ENCODE measurements around the gene FCRL5.
A peak's percentile ranks its signal among the peaks of the same experiment; 100 is the strongest.

The FCRL5 gene

DNA sequence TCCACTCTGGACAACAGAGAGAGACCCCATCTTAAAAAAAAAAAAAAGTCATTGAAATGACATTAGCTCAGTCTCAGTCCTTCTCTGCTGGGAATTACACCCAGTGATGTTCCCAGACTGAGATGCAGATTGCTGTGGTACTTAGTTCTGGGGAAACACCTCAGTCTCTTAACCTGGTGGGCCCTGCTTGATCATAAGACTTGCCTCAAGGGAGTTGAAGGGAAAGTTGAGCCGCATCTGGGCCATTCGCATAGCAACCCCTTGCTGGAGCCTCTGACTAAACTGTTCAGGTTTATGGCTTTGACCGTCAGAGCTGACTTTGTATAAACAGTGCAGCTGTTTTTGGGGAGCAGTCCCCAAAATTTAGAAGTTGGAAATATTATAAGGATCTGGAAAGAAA lies 32.2 kb upstream of the FCRL5 start (continued):
- no peak for TF ChIP-seq ARNTL (CRISPR knock-in tag; IDR thresholded peaks at IDR 0.05; ENCODE audit: borderline replicate concordance, low read depth)
- TF ChIP-seq ZNF70 (CRISPR knock-in tag; IDR thresholded peaks at IDR 0.05) = no peak
- TF ChIP-seq BACH2 (CRISPR knock-in tag; IDR thresholded peaks at IDR 0.05; ENCODE audit: borderline replicate concordance) = no peak
- no peak for TF ChIP-seq SNAI2 (CRISPR knock-in tag; IDR thresholded peaks at IDR 0.05)
- no peak for TF ChIP-seq PPARA (CRISPR knock-in tag; IDR thresholded peaks at IDR 0.05; ENCODE audit: borderline replicate concordance)
- TF ChIP-seq, protein P1, sequence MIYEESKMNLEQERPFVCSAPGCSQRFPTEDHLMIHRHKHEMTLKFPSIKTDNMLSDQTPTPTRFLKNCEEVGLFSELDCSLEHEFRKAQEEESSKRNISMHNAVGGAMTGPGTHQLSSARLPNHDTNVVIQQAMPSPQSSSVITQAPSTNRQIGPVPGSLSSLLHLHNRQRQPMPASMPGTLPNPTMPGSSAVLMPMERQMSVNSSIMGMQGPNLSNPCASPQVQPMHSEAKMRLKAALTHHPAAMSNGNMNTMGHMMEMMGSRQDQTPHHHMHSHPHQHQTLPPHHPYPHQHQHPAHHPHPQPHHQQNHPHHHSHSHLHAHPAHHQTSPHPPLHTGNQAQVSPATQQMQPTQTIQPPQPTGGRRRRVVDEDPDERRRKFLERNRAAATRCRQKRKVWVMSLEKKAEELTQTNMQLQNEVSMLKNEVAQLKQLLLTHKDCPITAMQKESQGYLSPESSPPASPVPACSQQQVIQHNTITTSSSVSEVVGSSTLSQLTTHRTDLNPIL (CRISPR knock-in tag; IDR thresholded peaks at IDR 0.05; ENCODE audit: low read depth) = no peak
- TF ChIP-seq, protein P2, sequence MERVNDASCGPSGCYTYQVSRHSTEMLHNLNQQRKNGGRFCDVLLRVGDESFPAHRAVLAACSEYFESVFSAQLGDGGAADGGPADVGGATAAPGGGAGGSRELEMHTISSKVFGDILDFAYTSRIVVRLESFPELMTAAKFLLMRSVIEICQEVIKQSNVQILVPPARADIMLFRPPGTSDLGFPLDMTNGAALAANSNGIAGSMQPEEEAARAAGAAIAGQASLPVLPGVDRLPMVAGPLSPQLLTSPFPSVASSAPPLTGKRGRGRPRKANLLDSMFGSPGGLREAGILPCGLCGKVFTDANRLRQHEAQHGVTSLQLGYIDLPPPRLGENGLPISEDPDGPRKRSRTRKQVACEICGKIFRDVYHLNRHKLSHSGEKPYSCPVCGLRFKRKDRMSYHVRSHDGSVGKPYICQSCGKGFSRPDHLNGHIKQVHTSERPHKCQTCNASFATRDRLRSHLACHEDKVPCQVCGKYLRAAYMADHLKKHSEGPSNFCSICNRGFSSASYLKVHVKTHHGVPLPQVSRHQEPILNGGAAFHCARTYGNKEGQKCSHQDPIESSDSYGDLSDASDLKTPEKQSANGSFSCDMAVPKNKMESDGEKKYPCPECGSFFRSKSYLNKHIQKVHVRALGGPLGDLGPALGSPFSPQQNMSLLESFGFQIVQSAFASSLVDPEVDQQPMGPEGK (CRISPR knock-in tag; IDR thresholded peaks at IDR 0.05; ENCODE audit: borderline replicate concordance) = no peak

DNA sequence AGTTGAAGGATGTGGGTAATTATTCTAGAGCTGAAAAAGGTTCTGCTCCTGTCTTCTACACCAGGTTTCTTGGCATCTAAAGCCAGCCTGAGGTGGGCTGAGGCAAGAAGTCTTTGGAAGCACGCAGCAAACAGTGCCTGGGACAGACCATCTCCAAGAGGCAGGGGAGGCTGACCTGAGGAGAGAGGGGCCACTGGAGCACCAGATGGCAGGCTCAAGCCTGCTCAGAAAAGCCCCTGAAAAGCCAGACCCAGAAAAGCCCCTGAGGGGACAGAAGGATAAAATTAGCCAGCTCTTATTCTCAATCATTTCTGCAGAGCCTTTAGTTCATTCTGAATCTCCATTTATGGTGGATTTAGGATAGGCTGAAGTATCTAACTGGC lies 28.5 kb upstream of the FCRL5 start:
- ATAC-seq = no peak
- no peak for TF ChIP-seq TCF4 (CRISPR knock-in tag; IDR thresholded peaks at IDR 0.05; ENCODE audit: borderline replicate concordance)
- no peak for TF ChIP-seq ESRRG (CRISPR knock-in tag; IDR thresholded peaks at IDR 0.05)
- no peak for TF ChIP-seq ZFP3 (CRISPR knock-in tag; IDR thresholded peaks at IDR 0.05)
- TF ChIP-seq CSDC2 (CRISPR knock-in tag; IDR thresholded peaks at IDR 0.05) = no peak
- no peak for TF ChIP-seq PPARA (CRISPR knock-in tag; IDR thresholded peaks at IDR 0.05; ENCODE audit: borderline replicate concordance)
- no peak for TF ChIP-seq ZFP30 (CRISPR knock-in tag; IDR thresholded peaks at IDR 0.05)
- TF ChIP-seq GLIS3 (CRISPR knock-in tag; IDR thresholded peaks at IDR 0.05) = no peak
- TF ChIP-seq RARB (CRISPR knock-in tag; IDR thresholded peaks at IDR 0.05) = no peak
- TF ChIP-seq ZNF8 (CRISPR knock-in tag; IDR thresholded peaks at IDR 0.05) = no peak
- TF ChIP-seq ARNTL (CRISPR knock-in tag; IDR thresholded peaks at IDR 0.05; ENCODE audit: borderline replicate concordance, low read depth) = no peak
- TF ChIP-seq TOX (CRISPR knock-in tag; IDR thresholded peaks at IDR 0.05; ENCODE audit: borderline replicate concordance) = no peak
- TF ChIP-seq, protein P1 (CRISPR knock-in tag; IDR thresholded peaks at IDR 0.05; ENCODE audit: low read depth) = no peak
- TF ChIP-seq, protein P3, sequence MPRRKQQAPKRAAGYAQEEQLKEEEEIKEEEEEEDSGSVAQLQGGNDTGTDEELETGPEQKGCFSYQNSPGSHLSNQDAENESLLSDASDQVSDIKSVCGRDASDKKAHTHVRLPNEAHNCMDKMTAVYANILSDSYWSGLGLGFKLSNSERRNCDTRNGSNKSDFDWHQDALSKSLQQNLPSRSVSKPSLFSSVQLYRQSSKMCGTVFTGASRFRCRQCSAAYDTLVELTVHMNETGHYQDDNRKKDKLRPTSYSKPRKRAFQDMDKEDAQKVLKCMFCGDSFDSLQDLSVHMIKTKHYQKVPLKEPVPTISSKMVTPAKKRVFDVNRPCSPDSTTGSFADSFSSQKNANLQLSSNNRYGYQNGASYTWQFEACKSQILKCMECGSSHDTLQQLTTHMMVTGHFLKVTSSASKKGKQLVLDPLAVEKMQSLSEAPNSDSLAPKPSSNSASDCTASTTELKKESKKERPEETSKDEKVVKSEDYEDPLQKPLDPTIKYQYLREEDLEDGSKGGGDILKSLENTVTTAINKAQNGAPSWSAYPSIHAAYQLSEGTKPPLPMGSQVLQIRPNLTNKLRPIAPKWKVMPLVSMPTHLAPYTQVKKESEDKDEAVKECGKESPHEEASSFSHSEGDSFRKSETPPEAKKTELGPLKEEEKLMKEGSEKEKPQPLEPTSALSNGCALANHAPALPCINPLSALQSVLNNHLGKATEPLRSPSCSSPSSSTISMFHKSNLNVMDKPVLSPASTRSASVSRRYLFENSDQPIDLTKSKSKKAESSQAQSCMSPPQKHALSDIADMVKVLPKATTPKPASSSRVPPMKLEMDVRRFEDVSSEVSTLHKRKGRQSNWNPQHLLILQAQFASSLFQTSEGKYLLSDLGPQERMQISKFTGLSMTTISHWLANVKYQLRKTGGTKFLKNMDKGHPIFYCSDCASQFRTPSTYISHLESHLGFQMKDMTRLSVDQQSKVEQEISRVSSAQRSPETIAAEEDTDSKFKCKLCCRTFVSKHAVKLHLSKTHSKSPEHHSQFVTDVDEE (CRISPR knock-in tag; IDR thresholded peaks at IDR 0.05) = no peak
- no peak for TF ChIP-seq OSR1 (CRISPR knock-in tag; IDR thresholded peaks at IDR 0.05)
- no peak for TF ChIP-seq ISL1 (CRISPR knock-in tag; IDR thresholded peaks at IDR 0.05)

DNA sequence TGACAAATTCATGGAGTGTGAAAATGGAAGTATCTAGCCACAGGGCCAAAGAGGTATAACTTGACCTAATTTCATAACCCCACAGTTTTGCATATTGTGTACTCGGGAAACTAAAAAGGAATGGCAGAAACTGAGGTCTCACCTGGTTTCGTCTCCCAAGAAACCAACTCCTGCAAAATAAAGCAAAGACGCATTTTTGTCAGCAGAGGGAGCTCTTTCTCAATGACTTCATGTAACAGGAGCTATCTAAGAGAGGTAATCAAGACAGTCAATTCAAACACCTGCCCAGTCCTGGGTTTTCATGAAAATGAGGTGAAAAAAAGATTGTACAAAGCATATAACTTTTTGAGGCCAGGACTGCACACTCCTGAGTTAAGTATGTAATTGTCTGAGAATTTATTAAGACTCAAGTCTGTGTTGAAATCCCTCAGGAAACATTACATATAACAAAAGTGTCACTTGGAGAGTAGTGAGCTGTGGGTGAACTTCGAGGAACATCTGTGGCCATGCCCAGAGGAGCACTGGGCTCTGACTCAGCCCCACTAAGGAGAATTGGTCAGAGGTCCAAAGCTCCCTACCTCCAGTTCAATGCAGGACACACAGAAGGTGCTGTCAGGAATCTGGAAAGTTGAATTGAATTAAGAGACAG lies 28.0 kb upstream of the FCRL5 start:
- TF ChIP-seq, protein P2 (CRISPR knock-in tag; IDR thresholded peaks at IDR 0.05; ENCODE audit: borderline replicate concordance) = no peak
- TF ChIP-seq SNAI2 (CRISPR knock-in tag; IDR thresholded peaks at IDR 0.05) (no peak), ZNF8 (CRISPR knock-in tag; IDR thresholded peaks at IDR 0.05) (no peak), ZNF70 (CRISPR knock-in tag; IDR thresholded peaks at IDR 0.05) (no peak), ZNF565 (CRISPR knock-in tag; conservative IDR thresholded peaks at IDR 0.05; ENCODE audit: low read depth) (no peak), ZFP3 (CRISPR knock-in tag; IDR thresholded peaks at IDR 0.05) (no peak), BACH2 (CRISPR knock-in tag; IDR thresholded peaks at IDR 0.05; ENCODE audit: borderline replicate concordance) (no peak), CSDC2 (CRISPR knock-in tag; IDR thresholded peaks at IDR 0.05) (no peak), ISL1 (CRISPR knock-in tag; IDR thresholded peaks at IDR 0.05) (no peak), ESRRG (CRISPR knock-in tag; IDR thresholded peaks at IDR 0.05) (no peak)
- TF ChIP-seq, protein P4, sequence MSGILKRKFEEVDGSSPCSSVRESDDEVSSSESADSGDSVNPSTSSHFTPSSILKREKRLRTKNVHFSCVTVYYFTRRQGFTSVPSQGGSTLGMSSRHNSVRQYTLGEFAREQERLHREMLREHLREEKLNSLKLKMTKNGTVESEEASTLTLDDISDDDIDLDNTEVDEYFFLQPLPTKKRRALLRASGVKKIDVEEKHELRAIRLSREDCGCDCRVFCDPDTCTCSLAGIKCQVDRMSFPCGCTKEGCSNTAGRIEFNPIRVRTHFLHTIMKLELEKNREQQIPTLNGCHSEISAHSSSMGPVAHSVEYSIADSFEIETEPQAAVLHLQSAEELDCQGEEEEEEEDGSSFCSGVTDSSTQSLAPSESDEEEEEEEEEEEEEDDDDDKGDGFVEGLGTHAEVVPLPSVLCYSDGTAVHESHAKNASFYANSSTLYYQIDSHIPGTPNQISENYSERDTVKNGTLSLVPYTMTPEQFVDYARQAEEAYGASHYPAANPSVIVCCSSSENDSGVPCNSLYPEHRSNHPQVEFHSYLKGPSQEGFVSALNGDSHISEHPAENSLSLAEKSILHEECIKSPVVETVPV (CRISPR knock-in tag; IDR thresholded peaks at IDR 0.05) = no peak
- peak; percentile 88 for ATAC-seq
